Astrocyte of the spinal cord (primary cell): ENCODE measurements around the gene PDCD7.

Experiments used
- DNase-seq: peaks from one replicate; pipeline ENCODE4 v3.0.0; 2011; ENCODE audit warnings: low read depth, low spot score
- H3K4me3 ChIP-seq: 2 replicates; pipeline ENCODE4 v1.5.1; 2011; ENCODE audit warnings: low read depth, mild to moderate bottlenecking, low read length, moderate library complexity
- in situ Hi-C: cut with HindIII; loops from 2 replicates; pipeline ENCODE4 v1.10.0; 2017; ENCODE audit warnings: low sequenced_read_pairs
- TF ChIP-seq, protein P1 (sequence below): IDR thresholded peaks from 2 replicates; pipeline ENCODE4 v1.5.1; 2012; ENCODE audit warnings: low read depth, mild to moderate bottlenecking, low read length, inconsistent platforms

Gene PDCD7

DNA sequence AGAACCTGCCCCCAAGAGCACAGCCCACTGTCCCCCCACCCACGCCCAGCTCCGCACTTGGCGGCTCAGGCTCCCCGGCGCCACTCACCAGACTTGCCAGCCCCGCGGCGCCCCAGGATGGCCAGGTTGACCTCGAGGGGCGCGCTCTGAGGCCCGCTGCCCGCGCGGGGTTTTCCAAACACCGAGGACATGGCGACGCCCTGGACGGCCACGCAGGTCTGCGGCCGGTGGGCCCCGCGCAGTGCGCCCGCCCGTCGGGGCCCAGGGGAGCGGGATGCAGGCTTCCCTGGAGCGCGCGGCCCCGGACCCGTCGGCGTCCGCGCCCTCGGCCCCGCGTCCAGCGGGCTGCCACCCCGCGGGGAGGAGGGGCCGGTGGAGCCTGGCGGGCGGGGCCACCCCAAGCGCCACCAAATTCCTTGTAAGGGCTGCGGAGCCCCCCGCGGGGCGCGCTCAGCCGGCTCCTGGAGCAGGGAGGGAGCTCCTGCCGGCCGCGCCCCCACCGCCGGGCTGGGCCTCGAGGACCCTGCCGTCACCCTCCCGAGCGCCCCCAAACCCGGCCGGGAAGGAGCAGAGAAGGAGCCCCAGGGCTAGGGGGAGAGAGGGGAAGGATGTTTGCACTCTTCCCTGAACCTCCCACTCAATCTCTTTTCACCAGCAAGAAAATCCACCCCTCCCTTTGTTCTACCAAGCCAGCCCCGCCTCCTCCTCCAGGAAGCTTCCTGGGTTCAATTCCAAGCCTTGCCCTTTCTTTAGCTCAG is 65.8 kb downstream of the PDCD7 start, which contains the start of gene RASL12:
Gene RASL12 (minus strand): TSS at position 347 of the 758 bp plus-strand sequence. CDS start 156 bp downstream, at position 191.
- in situ Hi-C loops = no loop called here
- no peak within 1 kb of the TSS for H3K4me3 ChIP-seq
- DNase-seq = no peak
- TF ChIP-seq, protein P1, sequence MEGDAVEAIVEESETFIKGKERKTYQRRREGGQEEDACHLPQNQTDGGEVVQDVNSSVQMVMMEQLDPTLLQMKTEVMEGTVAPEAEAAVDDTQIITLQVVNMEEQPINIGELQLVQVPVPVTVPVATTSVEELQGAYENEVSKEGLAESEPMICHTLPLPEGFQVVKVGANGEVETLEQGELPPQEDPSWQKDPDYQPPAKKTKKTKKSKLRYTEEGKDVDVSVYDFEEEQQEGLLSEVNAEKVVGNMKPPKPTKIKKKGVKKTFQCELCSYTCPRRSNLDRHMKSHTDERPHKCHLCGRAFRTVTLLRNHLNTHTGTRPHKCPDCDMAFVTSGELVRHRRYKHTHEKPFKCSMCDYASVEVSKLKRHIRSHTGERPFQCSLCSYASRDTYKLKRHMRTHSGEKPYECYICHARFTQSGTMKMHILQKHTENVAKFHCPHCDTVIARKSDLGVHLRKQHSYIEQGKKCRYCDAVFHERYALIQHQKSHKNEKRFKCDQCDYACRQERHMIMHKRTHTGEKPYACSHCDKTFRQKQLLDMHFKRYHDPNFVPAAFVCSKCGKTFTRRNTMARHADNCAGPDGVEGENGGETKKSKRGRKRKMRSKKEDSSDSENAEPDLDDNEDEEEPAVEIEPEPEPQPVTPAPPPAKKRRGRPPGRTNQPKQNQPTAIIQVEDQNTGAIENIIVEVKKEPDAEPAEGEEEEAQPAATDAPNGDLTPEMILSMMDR = no peak
